HG02642 (cell line): ENCODE results near the gene PSPH.
"Not testable (repeated sequence)": the region's sequence is repeated elsewhere in the genome, so short reads cannot be mapped to it uniquely, and the experiment has no call there.

Experiments
- ATAC-seq: cut with Tn5 transposase; IDR thresholded peaks from one replicate; pipeline ENCODE4 v1.9.1; 2021; ENCODE audit warnings: mild to moderate bottlenecking; ENCODE audit not compliant: unreplicated experiment, poor library complexity

Gene PSPH

GRCh38 chr7:56051339-56052191 lies at the start of gene PSPH, which contains the start of gene CCT6A:
Gene PSPH (minus strand): TSS chr7:56051444. CDS start chr7:56021212, 30,232 bp downstream.
Gene CCT6A (plus strand): TSS chr7:56051765. CDS start chr7:56051849, 84 bp downstream.
- peak; percentile 97 for ATAC-seq

DNA sequence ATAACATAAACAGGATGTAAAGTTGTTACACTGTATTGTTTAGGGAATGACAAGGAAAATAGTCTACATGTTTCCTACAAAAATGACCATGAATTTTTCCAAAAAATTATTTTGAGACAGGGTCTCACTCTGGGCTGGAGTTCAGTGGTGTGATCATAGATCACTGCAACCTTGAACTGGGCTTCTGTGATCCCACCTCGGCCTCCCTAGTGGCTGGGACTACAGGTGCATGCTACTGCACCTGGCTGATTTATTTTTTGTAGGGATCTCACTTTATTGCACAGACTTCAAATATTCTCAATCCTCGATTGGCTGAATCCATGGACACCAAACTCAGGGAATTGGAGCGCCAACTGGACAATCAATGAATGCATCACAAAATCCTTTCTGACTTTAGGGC lies 48.4 kb upstream of the PSPH start:
- no peak for ATAC-seq

DNA sequence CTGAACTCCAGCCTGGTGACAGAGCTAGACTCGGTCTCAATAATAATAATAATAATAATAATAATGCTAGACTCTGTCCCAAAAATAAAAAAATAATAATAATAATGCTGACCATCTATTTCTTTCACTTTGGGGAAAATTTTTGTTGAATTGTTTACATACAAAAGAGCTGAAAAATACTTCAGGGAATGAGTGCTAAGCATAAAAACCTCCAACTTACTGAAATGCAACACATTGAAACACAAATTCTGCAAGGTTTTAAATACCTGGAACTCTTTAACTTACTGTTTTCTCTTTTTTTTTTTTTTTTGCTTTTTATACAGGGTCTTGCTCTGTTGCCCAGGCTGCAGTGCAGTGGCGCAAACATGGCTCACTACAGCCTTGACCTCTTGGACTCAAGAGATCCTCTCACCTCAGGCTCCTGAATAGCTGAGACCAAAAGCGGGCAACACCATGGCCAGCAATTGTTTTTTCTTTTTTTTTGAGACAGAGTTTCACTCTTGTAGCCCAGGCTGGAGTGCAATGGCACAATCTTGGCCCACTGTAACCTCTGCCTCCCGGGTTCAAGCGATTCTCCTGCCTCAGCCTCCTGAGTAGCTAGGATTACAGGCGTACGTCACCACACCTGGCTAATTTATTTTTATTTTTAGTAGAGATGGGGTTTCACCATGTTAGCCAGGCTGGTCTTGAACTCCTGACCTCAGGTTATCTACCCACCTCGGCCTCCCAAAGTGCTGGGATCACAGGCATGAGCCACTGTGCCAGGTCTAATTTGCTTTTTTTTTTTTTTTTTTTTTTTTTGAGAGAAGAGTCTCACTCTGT lies 47.2 kb upstream of the PSPH start:
- ATAC-seq = not testable (repeated sequence)

- ATAC-seq = no peak
Measured at GRCh38 chr7:56097700-56098099, 46.5 kb upstream of the PSPH start.

DNA sequence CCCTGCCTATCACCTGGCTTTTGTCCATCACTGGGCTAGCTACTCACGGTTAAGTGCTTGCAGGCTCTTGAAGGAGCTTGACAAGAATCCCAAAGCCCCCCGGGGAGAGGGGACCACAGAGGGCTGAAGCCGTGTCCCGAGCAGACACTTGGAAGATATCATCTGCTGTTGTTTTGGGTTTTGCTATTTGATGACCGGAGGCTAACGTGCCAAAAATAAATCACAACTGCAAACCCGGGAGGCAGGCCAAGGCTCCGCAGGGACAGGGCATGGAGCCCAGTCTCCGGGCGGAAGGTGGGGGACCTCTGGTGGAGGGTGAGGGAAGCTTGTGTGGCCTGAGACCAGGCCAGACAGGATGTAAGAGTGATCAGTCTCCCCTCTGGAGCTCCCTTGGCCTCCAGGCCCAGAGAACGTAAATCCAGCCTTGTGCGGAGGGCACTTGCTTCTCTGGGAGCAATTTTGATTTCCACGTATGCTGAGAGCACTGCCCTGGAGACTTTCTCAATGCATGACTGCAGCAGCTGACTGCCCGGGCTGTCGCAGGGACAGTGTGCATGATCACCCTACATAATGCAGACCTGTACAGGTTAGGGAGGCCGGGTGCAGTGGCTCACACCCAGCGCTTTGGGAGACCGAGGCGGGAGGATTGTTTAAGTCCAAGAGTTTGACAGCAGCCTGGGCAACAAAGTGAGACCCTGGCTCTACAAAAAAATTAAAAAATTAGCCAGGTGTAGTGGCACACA lies 41.7 kb upstream of the PSPH start, which contains the start of gene PHKG1:
Gene PHKG1, minus strand, starts transcription at position 164 of the 743 bp plus-strand sequence. CDS start 4,011 bp downstream, outside the sequence.
- no peak for ATAC-seq

GRCh38 chr7:56092388-56092787 lies 41.1 kb upstream of the PSPH start:
- ATAC-seq = not testable (repeated sequence)

DNA sequence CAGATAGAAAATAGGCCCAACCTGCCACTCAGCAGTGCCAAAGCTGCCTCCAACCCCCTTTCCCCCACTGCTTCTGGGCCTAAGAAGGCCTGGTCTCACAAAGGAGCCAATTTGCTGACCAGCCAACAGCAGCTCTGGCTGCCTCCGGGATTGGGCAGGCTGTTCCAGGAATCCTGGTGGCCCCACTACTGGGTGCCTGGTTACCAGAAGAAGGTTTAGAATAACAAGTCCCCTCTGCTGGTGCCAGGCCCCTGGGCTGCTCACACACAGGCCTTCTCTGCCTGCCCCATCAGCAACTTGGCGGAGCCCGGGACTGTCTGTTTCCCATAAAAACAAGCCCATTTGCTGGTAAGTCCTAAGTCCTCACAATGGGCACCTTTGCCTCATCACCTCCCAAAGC lies 40.3 kb upstream of the PSPH start:
- no peak for ATAC-seq

DNA sequence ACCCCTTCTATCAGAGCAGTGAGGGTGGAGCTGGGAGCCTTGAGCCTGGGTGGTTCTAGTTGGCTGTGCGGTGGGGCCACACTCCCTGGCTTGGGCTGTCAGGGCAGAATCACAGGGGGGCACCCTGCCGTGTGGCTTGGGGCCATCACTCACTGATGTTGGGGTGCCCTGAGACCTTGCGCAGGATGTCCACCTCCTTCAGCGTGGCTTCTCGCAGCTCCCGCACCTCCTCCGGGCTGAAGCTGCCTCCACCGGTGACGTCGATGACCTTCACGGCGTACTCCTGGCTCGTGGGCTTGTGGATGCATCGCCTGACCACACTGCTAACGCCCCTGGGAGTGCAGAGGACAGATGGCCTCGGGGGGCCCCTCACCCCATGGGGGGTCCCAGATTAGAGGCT lies 36.2 kb upstream of the PSPH start:
- ATAC-seq = no peak

- ATAC-seq = no peak
Measured at GRCh38 chr7:56086761-56087160, 35.5 kb upstream of the PSPH start.

GRCh38 chr7:56083150-56083785 lies 32.0 kb upstream of the PSPH start:
- ATAC-seq = no peak

- ATAC-seq = no peak
Measured at GRCh38 chr7:56081626-56082340, 30.5 kb upstream of the PSPH start.

DNA sequence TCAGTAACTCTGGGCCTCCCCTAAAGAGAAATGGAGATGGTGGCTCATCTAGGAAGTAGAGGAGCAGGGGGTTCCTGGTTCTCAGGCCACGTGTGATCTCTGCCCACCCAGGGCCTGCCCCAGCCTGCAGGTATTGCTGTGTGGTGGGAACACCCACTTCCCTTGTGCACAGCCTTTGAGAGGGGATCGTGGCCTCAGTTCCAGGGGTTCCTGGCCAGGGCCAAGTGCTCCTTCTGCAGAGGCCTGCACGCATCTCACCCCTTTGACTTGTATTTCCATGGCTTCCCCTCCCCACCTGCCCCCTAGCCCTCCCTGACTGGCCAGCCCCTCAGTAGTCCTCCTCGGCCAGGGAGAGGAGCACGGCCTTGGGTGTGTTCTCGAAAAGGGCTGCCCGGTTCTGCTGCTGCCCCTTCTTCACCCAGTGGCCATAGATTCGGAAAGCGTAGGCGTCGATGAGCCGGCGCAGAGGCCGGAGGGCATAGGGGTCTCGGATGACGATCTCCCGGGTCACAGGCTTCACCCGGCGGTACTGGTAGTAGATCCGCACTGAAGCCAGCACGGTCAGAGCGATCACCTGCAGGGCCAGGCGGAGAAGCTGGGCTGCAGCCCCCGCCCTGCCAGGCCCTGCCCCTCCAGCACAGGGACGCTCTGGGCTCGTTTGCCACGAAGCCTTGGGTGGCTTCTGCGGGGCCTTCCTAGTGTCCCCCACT lies 29.6 kb upstream of the PSPH start:
- ATAC-seq = not testable (repeated sequence)

DNA sequence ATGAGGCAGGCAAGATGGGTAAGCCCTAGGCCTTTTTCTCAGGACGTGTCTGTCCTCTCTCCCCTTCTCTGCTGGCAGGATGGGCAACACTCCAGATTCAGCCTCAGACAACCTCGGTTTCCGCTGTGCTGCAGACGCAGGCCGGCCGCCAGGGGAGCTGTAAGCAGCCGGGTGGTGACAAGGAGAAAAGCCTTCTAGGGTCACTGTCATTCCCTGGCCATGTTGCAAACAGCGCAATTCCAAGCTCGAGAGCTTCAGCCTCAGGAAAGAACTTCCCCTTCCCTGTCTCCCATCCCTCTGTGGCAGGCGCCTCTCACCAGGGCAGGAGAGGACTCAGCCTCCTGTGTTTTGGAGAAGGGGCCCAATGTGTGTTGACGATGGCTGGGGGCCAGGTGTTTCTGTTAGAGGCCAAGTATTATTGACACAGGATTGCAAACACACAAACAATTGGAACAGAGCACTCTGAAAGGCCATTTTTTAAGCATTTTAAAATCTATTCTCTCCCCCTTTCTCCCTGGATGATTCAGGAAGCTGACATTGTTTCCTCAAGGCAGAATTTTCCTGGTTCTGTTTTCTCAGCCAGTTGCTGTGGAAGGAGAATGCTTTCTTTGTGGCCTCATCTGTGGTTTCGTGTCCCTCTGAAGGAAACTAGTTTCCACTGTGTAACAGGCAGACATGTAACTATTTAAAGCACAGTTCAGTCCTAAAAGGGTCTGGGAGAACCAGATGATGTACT lies 28.4 kb upstream of the PSPH start:
- ATAC-seq = no peak

DNA sequence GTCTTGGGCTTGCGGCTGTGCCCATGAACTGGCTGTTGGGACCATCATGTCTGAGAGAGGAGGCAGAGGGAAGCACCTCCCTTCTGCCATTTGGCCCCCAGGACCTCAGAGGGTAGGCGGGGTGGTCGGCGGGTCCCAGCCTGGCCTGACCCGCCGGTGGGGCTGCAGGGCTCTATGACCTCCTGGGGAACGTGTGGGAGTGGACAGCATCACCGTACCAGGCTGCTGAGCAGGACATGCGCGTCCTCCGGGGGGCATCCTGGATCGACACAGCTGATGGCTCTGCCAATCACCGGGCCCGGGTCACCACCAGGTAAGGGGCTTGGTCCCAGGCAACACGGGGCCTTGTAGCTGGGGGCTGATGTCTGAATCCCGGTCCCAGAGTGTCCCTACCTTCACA lies 27.0 kb upstream of the PSPH start:
- no peak for ATAC-seq

- ATAC-seq = no peak
Measured at GRCh38 chr7:56077681-56078080, 26.4 kb upstream of the PSPH start.

DNA sequence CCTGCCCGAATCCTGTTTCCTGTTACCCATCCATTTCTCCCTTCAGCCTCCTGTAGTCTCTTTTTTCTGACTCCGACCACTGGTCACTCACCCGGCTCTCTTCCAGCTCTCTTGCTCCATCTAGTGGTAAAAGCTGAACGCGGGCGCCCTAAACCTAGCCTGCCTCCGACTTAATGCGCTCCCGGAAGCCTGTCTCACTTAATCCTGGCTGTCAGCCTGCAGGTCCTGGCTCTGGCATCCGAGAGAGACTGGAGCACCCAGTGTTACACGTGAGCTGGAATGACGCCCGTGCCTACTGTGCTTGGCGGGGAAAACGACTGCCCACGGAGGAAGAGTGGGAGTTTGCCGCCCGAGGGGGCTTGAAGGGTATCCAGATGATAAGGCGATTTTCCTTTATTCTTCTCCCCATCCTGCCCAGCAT lies 23.1 kb upstream of the PSPH start:
- ATAC-seq = peak; percentile 89

DNA sequence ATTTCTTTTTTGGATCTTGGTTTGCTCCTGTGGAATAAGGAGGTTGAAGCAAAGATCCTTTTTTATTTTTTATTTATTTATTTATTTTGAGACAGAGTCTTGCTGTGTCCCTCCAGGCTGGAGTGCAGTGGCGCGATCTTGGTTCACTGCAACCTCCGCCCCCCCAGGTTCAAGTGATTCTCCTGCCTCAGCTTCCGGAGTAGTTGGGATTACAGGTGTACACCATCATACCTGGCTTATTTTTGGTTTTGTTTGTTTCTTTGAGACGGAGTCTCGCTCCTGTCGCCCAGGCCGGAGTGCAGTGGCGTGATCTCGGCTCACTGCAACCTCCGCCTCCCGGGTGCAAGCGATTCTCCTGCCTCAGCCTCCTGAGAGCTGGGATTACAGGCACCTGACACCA lies 15.1 kb upstream of the PSPH start:
- not testable (repeated sequence) for ATAC-seq
